Tibial nerve (tissue), 4 donors: ENCODE results near the gene OR51B5. TPM values are rescaled to one million over a fixed set of nuclear protein-coding genes. Genes with fewer than 3 reads are reported as not detected.
"Not testable (repeated sequence)": the region's sequence is repeated elsewhere in the genome, so short reads cannot be mapped to it uniquely, and the experiment has no call there.

Experiments
- DNase-seq, 2 donors: peaks; one replicate each; pipeline ENCODE4 v3.0.0-alpha.2; 2019; ENCODE audit warnings: low spot score in 2 of 2
- H3K27ac ChIP-seq, 4 donors: fragments of 200-600 bp; sonication (generic) in 3 of 4; one replicate each; pipeline ENCODE4 v1.5.1; 2017 to 2019; ENCODE audit warnings: mild to moderate bottlenecking in 1 of 4
- H3K27me3 ChIP-seq, 2 donors: fragments of 200-600 bp; sonication (generic) in 1 of 2; one replicate each; pipeline versions ENCODE4 v1.5.1 to v1.6.0; 2017 to 2019
- H3K36me3 ChIP-seq, 3 donors: fragments of 200-600 bp; sonication (generic); one replicate each; pipeline ENCODE4 v1.5.1; 2018 to 2019
- H3K4me1 ChIP-seq, 4 donors: fragments of 200-600 bp; sonication (generic) in 3 of 4; one replicate each; pipeline ENCODE4 v1.5.1; 2017 to 2019
- H3K4me3 ChIP-seq, 4 donors: fragments of 200-600 bp; sonication (generic) in 3 of 4; one replicate each; pipeline ENCODE4 v1.5.1; 2017 to 2019; ENCODE audit warnings: mild to moderate bottlenecking in 1 of 4, moderate library complexity in 1 of 4
- H3K9me3 ChIP-seq, 4 donors: fragments of 200-600 bp; sonication (generic) in 3 of 4; one replicate each; pipeline ENCODE4 v1.5.1; 2017 to 2019
- CTCF ChIP-seq, 5 experiments: fragments of 200-600 bp in 3 of 5; fragments of 450-650 bp in 2 of 5; sonication (generic) in 3 of 5; IDR thresholded peaks; one replicate each; pipeline ENCODE4 v1.5.1; 2016 to 2019; ENCODE audit warnings: antibody characterized with exemption in 5 of 5, mild to moderate bottlenecking in 3 of 5, moderate library complexity in 2 of 5
- EP300 ChIP-seq, 2 donors: sonication (generic); formaldehyde crosslinking; IDR thresholded peaks; one replicate each; pipeline ENCODE4 v1.6.1; 2017; ENCODE audit warnings: antibody characterized with exemption in 2 of 2, mild to moderate bottlenecking in 1 of 2
- POLR2A ChIP-seq, 2 donors: fragments of 450-650 bp; IDR thresholded peaks; one replicate each; pipeline ENCODE4 v1.6.1; 2017; ENCODE audit warnings: antibody characterized with exemption in 2 of 2, mild to moderate bottlenecking in 2 of 2, moderate library complexity in 2 of 2
- WGBS, 2 donors: methylation state at CpG; one replicate each; pipeline ENCODE4 v1.1.5; 2018; 5-methylcytosine and 5-hydroxymethylcytosine counted together
- total RNA-seq, 4 donors: library from RNA; depleted of rRNA; stranded (reverse); fragments of >200 nt; gene quantifications; one replicate each; pipeline ENCODE4 v1.1.0, GENCODE V29; 2016

The OR51B5 gene
- total RNA-seq, 4 donors from 2014 or later, result 1.3 to 2.9 (median 2.0) TPM; not detected in 1

DNA sequence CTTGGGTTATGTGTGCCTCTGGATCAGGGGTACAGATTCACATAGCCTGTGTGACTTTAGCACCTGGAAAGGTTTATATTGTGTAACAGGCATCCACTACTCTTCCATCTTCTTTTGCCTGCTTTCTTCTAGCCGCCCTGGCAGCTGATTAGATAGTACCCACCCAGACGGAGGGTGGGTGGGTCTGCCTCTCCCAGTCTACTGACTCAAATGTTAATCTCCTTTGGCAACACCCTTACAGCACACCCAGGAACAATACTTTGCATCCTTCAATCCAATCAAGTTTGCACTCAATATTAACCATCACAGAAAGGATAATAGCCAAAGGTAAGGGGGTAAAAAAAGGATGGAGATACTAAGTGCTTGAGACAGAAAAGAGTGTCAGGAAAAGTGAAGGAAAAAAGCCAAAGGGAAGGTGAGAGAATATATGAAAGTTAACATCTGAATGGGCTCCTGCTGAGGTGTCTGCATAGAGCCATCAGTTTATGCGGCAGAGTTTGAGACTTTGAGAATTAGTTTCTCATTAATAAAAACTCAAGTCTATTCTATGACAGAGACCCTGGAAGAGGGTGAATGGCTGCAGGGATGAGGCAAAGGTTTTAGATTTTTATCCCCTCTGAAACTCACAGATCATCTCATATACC, 5.3 kb upstream of the OR51B5 start:
- Histone ChIP-seq H3K4me3 (no peak overlapping the region), H3K9me3 (no peaks in the 10 kb centered on the region), H3K27me3 (no peaks in the 10 kb centered on the region), H3K36me3 (no peaks in the 10 kb centered on the region), H3K4me1 (no peaks in the 10 kb centered on the region), H3K27ac (no peak overlapping the region)
- 26 to 36% methylated on average over 3 of the region's 3 CpGs for WGBS, 2 donors
- TF ChIP-seq EP300 (IDR thresholded peaks at IDR 0.05) (no peak), POLR2A (IDR thresholded peaks at IDR 0.05) (no peak), CTCF (IDR thresholded peaks at IDR 0.05) (no peak)
- no peak for DNase-seq

DNA sequence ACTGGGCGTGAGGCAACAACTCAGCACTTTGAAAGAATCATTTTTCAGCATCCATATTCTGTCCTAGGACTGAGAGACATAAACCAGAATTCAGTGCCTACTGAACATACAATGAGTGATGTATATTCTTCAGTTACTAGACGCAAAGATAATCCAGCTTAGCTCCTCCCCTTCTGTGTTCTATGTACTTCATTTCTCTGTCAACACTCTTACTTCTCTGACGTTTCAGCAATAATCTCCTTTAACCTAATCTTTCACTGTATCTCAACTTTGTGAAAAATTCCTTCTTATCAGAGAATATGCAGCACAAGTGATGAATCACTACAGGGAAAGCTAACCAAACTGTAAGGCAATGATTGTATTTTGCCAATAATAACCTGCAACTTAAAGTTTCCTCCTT, 2.5 kb upstream of the OR51B5 start:
- no peak for TF ChIP-seq EP300 (IDR thresholded peaks at IDR 0.05)
- TF ChIP-seq CTCF (IDR thresholded peaks at IDR 0.05), result no peak
- no peak for TF ChIP-seq POLR2A (IDR thresholded peaks at IDR 0.05)
- DNase-seq, result no peak
- Histone ChIP-seq H3K4me3 (no peak overlapping the region), H3K4me1 (no peaks in the 10 kb centered on the region), H3K36me3 (no peaks in the 10 kb centered on the region), H3K9me3 (no peaks in the 10 kb centered on the region), H3K27me3 (no peaks in the 10 kb centered on the region), H3K27ac (no peak overlapping the region)
- WGBS, 2 donors, result 67 to 70% methylated on average over 3 of the region's 3 CpGs

GRCh38 chr11:5339771-5340322, 3.5 kb downstream of the OR51B5 start:
- Histone ChIP-seq H3K27me3 (no peaks in the 10 kb centered on the region), H3K36me3 (no peaks in the 10 kb centered on the region), H3K4me3 (no peak overlapping the region), H3K27ac (no peak overlapping the region), H3K9me3 (no peaks in the 10 kb centered on the region), H3K4me1 (no peaks in the 10 kb centered on the region)
- WGBS, 2 donors, result 91 to 97% methylated on average over 1 of the region's 1 CpG
- TF ChIP-seq EP300 (IDR thresholded peaks at IDR 0.05) (no peak), CTCF (IDR thresholded peaks at IDR 0.05) (no peak), POLR2A (IDR thresholded peaks at IDR 0.05) (no peak)
- DNase-seq, result no peak

- H3K27me3 ChIP-seq, H3K27ac ChIP-seq, H3K4me3 ChIP-seq, DNase-seq, H3K4me1 ChIP-seq, H3K36me3 ChIP-seq, H3K9me3 ChIP-seq: not testable (repeated sequence)
- WGBS, 2 donors, result 70 to 83% methylated on average over 1 of the region's 1 CpG
These were observed 6.1 kb downstream of the OR51B5 start for GRCh38 chr11:5337253-5337652.

DNA sequence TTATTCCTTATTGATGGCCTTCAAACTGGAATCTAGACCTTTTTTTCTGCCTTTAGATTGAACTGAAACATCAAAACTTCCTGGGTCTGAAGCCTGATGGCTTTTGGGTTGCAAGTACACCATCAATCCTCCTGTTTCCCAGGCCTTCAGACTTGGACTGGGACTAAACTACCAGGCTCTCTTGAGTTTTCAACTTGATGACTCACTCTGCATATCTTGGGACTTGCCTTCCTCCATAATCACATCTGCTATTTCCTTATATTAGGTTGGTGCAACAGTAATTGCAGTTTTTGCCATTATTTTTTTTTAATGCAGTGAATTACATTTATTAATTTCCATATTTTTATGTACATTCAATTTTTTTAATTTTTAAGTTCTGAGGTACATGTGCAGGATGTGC, 7.0 kb downstream of the OR51B5 start:
- H3K4me3 ChIP-seq, result no peak overlapping the region
- DNase-seq, result no peak
- no peak for TF ChIP-seq POLR2A (IDR thresholded peaks at IDR 0.05)
- TF ChIP-seq EP300 (IDR thresholded peaks at IDR 0.05), result no peak
- no peak for TF ChIP-seq CTCF (IDR thresholded peaks at IDR 0.05)
- H3K4me1 ChIP-seq, result no peaks in the 10 kb centered on the region
- H3K27ac ChIP-seq, result no peak overlapping the region
- H3K36me3 ChIP-seq, result no peaks in the 10 kb centered on the region
- no peaks in the 10 kb centered on the region for H3K9me3 ChIP-seq
- no peaks in the 10 kb centered on the region for H3K27me3 ChIP-seq
